ENCODE data around the gene ANKRD63.
A peak's percentile ranks its signal among the peaks of the same experiment; 100 is the strongest.

ANKRD63 gene

GRCh38 chr15:40276927-40277326 is 5.9 kb downstream of the ANKRD63 start:
- DNase-seq: no peak

DNA sequence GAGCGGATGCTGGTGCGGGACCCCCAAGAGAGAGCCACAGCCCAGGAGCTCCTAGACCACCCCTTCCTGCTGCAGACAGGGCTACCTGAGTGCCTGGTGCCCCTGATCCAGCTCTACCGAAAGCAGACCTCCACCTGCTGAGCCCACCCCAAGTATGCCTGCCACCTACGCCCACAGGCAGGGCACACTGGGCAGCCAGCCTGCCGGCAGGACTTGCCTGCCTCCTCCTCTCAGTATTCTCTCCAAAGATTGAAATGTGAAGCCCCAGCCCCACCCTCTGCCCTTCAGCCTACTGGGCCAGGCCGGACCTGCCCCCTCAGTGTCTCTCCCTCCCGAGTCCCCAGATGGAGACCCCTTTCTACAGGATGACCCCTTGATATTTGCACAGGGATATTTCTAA is 6.9 kb downstream of the ANKRD63 start:
- no peak for DNase-seq

- DNase-seq: no peak
Observed at GRCh38 chr15:40275523-40275922, 7.3 kb downstream of the ANKRD63 start.

DNA sequence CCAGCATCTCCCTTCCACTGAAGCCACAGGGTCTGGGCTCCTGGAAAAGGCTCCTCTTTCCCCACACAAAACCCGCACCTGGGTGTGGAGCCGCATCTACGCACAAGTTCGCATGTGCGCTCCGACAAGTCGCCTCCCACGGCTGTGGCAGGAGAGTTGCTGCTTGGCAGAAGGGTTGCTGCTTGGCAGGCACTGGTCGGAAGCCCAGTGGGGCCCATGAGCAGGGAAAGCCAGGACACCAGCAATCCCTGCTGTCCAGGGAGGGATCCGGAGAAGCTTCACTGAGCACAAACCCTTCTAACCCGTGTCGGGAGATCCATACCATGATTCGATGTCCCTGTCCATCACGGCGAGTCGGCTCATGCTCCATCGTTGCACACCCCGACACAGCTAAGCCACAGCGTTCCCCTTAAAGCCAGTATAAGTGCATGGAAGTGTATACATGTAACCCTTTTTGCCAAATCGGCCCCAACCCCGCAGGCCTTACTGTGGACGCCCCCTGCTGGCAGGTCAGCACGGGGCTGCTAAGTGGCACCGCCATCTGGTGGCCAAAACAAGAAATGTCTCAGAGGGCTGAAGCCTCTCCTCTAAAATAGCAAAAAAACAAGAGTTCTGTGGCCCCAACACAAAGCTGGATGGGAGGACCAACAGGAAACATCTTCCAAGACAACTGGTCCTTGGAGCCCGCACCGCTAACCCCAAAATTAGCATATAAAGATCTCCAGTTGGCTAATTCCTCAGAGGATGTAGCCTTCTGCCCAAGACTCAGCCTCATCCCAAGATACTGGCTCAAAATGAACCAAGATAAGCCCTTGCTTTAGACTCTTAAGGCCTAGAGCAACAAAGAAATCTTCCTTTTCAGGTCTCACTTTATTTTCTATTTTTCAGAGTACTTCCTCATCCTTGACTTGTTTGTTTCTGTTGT is 8.3 kb downstream of the ANKRD63 start:
- peak; percentile 92 for DNase-seq

DNA sequence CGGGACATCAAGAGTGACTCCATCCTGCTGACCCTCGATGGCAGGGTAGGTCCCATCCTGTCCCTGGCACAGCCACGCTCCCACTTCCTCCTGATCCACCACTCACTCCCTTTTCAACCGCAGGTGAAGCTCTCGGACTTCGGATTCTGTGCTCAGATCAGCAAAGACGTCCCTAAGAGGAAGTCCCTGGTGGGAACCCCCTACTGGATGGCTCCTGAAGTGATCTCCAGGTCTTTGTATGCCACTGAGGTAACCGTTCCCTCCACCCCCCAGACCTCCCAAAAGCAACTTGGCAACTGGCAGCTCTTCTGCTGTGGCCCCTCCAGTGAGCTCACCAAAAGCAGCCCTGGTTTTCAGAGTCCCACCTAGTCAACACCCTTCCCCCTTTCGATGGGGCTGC is 9.4 kb downstream of the ANKRD63 start:
- no peak for DNase-seq

DNA sequence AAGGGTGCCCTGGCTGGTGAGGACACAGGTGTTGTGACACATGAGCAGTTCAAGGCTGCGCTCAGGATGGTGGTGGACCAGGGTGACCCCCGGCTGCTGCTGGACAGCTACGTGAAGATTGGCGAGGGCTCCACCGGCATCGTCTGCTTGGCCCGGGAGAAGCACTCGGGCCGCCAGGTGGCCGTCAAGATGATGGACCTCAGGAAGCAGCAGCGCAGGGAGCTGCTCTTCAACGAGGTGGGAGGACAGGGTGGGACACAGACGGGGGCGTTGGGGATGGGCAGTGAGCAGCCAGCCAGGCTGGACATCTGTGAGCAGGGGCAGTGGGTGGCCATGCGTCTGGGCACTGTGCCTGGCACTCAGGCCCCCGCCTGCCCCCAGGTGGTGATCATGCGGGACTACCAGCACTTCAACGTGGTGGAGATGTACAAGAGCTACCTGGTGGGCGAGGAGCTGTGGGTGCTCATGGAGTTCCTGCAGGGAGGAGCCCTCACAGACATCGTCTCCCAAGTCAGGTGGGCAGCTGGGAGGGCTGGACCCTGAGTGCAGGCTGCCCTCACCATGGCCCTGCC is 10.3 kb downstream of the ANKRD63 start:
- no peak for DNase-seq

DNA sequence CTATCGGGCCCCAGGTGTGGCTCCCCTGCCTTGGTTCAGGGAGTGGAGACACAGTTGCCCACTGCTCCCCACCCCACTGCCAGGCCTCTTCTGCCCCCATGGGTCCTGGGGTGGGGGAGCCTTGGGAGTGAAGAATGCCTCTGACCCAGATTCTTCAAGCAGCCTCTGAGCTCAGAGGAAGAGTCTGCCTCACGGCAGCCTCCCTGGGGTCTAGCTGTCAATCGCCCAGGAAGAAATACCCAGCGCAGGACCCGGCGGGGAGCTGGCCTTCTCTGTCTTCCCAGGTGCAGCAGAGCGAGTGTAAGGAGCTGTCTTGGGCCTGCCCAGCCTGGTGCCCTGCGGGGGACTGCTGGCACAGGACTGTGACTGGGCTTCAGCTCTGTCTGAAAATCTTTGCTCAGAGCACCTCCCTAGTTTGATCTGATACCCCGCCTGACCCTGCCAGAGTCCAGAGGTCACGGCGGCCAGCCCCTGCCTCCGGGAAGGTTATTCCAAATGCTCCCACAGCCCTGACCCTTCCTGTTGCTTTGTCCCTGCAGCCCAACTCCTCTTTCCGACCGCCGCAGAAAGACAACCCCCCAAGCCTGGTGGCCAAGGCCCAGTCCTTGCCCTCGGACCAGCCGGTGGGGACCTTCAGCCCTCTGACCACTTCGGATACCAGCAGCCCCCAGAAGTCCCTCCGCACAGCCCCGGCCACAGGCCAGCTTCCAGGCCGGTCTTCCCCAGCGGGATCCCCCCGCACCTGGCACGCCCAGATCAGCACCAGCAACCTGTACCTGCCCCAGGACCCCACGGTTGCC is 11.0 kb downstream of the ANKRD63 start:
- no peak for DNase-seq

DNA sequence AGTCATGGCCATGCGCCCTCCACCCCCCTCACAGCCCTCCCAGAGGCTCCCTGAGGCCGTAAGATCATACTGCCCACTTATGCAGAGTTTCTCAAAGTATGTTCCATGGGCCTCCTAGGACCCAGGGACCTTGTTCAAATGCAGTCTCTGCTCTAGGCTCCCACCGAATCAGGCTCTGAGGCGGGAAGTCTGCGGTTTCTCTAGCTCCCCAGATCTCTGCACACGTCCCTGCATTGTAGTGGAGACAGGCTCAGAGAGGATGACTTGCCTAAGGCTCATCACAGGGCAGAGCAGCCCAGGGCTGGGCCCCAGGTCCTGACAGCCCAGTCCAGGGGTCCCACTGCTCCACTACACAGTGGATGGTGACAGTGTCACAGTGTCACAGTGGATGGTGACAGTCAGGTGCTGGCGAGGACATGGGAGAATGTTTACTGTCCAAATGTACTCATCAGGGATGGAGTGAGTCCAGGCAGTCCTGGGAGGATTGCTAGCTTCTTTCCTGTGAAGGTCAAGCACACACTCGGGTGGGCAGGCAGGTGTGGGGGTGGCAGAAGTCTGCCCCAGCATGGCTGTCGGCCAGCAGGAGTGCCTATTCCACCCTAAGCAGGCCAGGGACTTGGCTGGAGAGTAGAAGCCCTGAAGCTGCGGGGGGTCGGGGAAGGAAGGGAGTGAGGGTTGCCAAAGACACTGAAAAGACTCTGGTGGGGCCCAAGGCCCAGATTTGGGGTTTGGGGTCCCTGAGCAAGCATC is 12.4 kb downstream of the ANKRD63 start:
- DNase-seq: no peak

GRCh38 chr15:40269604-40270003 is 13.3 kb downstream of the ANKRD63 start:
- no peak for DNase-seq

DNA sequence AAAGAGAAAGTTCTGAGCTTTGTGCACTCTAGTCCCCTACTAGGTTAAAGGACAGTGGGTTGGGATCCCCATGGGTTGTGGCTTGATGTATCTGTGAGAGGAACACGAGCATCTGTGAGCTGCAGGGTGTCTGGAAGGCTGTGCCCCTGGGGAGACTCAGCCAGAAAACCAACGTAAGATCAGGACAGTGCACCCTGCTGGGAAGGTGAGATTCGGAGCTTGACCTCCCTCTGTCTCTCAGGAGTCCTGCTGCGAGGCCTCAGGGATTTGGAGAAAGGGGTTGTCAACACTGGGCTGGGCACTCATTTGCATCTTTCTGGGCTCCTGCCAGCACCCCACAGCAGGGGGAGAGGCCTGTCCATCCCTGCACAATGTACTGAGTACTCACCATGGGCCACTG is 15.2 kb downstream of the ANKRD63 start:
- DNase-seq: no peak

DNA sequence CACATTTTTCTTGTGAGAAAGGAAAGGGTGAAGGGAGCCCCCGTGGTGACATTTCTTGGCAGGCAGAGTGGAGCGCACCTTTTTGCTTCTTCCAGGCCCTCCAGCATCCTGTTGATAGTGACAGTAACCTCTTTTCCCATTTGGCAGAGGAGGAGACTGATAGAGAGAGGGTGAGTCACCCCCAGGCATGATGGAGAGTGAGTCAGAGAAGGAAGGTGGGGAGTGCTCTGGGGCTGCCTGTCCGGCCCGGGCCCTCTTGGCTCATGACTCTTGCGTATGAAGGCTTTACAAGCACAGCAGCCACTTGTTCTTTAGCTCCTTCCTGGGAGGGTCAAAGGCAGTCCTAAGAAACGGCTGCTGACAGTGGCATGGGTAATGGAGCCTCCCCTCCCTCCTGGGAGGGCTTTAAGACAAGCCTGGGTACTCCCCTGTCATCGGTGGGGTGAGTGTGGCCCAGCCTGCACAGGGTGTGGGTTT is 16.0 kb downstream of the ANKRD63 start:
- peak; percentile 86 for DNase-seq

GRCh38 chr15:40265875-40266274 is 17.0 kb downstream of the ANKRD63 start:
- no peak for DNase-seq

DNA sequence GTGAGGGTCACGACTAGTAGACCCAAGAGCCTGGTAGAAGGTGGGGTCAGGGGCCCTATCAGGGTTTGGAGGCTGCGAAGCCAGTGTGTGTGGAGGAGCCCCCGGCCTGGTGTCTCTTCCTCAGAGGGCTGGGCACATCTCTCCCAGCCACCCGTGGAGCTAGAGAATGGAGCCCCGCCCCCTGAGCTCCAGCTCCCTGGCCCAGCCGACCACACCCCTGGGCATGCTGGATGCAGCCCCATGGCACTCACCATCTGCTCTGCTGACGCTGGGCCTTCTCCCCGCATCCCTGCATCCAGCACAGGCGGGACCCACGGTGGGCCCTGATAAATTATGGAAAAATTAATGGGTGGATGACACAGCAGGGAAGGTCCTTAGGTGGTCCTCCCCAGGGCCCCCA is 17.5 kb downstream of the ANKRD63 start:
- DNase-seq: no peak

DNA sequence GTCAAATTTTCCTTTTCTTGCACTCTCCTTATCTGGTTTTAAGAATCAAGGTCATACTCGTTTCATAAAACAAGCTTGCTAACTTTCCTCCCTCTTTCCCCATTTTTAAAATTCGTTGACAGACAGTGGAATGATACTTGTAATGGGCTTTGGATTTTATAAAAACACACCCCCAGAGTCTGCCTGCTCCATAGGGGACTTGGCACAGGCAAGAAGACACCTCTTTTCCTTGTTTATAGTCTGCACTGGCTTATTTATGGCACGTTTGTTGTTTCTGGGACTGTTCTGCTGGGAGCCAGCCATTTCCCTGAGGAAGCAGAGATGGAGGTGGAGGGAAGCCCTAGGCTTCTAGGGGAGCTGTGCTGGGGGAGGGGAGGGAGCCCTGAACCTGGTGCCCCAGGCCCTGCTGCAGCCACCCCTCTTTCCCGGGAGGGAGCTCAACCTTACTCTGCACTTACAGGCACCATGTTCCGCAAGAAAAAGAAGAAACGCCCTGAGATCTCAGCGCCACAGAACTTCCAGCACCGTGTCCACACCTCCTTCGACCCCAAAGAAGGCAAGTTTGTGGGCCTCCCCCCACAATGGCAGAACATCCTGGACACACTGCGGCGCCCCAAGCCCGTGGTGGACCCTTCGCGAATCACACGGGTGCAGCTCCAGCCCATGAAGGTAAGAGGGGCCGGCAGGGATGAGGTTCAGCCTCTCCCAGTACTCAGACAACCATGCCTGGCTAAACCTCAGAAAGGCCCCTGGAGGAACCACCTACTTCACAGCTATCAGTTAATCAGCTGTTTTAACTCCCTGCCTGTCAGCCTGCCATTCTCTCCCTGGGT is 18.3 kb downstream of the ANKRD63 start:
- DNase-seq: no peak

GRCh38 chr15:40263024-40263754 is 19.7 kb downstream of the ANKRD63 start:
- DNase-seq: peak; percentile 70

DNA sequence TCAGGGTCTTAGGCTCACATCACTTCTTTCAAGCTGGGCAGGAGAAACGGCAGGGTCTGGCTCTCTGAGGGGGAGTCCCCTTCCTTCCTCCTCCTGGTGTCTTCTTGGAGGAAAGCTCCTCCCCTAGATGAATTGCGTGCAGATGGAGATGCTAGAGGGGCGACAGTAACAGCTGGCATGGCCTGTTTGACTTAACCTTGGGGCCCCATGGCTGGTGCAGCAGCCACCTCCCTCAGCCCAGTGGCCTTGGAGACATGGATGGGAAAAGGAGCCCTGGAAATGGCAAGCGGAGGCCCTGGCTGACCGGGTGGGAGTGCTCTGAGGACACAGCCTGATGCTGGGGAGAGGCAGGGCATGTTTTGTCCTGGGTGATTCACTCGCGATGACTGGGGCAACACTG is 23.8 kb downstream of the ANKRD63 start:
- DNase-seq: no peak

DNA sequence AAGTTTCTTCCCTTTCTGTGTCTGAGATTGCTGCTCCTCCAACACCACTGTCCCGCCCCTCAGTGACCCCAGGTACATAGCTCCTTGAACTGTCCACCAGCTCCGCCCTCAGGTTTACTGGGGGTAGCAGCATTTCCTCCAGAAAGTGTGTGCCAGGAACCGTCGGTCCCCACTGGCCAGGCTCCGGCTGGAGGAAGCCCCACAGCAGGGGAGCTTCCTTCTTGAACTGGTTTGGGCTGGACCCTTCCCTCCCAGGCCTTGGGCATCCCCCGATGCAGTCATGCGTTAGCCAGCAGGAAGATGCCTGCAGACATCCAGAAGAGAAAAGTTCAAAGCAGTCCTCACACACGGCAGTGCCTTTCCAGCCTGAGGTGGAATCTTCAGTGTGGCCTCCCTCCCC is 24.3 kb downstream of the ANKRD63 start:
- no peak for DNase-seq

GRCh38 chr15:40257656-40258450 is 25.0 kb downstream of the ANKRD63 start:
- no peak for DNase-seq

- DNase-seq: peak; percentile 45
Observed at GRCh38 chr15:40256638-40257235, 26.1 kb downstream of the ANKRD63 start.

DNA sequence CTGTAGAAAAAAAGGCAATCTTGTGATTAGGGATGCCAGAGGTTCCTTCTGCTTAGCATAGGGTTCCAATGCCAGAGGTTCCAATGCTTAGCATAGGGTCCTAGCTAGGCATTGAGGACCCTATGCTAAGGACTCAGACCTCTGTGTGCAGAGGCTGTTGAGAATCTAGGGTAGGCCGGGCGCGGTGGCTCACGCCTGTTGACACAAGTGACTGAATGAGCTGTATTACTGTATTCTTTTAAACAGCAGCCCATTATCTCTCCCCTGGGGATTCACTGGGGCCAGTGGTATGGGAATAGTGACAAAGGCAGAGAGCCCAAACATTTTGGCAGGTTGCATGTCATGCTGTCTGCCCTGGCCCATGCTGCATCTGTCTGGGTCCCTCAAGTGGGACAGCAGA is 27.8 kb downstream of the ANKRD63 start:
- no peak for DNase-seq
